HepG2 (cell line): ENCODE data around the gene MARCHF9. TPM values are rescaled to one million over a fixed set of nuclear protein-coding genes. Genes with fewer than 3 reads are reported as not detected.
A peak's percentile ranks its signal among the peaks of the same experiment; 100 is the strongest.

Experiments used
- ATAC-seq: fragments of 200-7000 bp; cut with Tn5 transposase; 3 replicates; pipeline ENCODE4 v1.9.1; 2020; ENCODE audit warnings: mild to moderate bottlenecking, moderate library complexity
- BruUV-seq: library from RNA; stranded (reverse); fragments of 400-500 nt; replicated peaks from 2 replicates; lab custom pipeline; 2021; lab: Mats Ljungman, UMichigan
- CTCF ChIA-PET: fragments of 300-600 bp; formaldehyde crosslinking; extraction: SDS; loops from one replicate; lab custom pipeline; 2021; ENCODE audit warnings: low total read pairs, inconsistent platforms, low intra/inter-chr PET ratio; lab: Yijun Ruan, JAX
- POLR2A ChIA-PET: fragments of 350-600 bp; sonication (Branson Sonifier 250); formaldehyde crosslinking; loops from one replicate; lab custom pipeline; 2020; ENCODE audit warnings: antibody characterized with exemption, inconsistent platforms; lab: Yijun Ruan, JAX
- DNase-seq: peaks from one replicate; pipeline ENCODE4 v3.0.0-alpha.2; 2015; ENCODE audit warnings: low spot score
- FAIRE-seq: peaks from 3 replicates; lab custom pipeline; 2011; peaks lifted over from hg19 to GRCh38; lab: Jason Lieb, UNC
- H2AFZ ChIP-seq: one replicate; pipeline ENCODE4 v1.6.1; 2011; ENCODE audit warnings: low read length, inconsistent platforms
- H3K27ac ChIP-seq: fragments of 300-600 bp; 3 replicates; pipeline ENCODE4 v1.8.0; 2011; ENCODE audit warnings: mixed run types, mild to moderate bottlenecking, mixed read lengths, low read length, inconsistent platforms; ENCODE audit not compliant: insufficient read depth; ENCODE audit errors: extremely low read length
- H3K27me3 ChIP-seq, 2 experiments: fragments of 200-600 bp in 1 of 2; 2 replicates in 1 of 2; 3 replicates in 1 of 2; pipeline versions ENCODE4 v1.6.0 to v1.8.0; 2011; ENCODE audit warnings: low read length in 2 of 2, mild to moderate bottlenecking in 2 of 2, moderate library complexity in 2 of 2, inconsistent platforms in 1 of 2; ENCODE audit not compliant: insufficient read depth in 2 of 2, control insufficient read depth in 1 of 2
- H3K36me3 ChIP-seq, 2 experiments: fragments of 200-600 bp in 1 of 2; replicated peaks in 1 of 2; 2 replicates in 1 of 2; 3 replicates in 1 of 2; pipeline versions ENCODE4 v1.5.1 to v1.8.0; 2011; ENCODE audit warnings: low read length in 2 of 2, inconsistent platforms in 1 of 2; ENCODE audit not compliant: insufficient read depth in 2 of 2, control insufficient read depth in 1 of 2
- H3K4me1 ChIP-seq: 2 replicates; pipeline ENCODE4 v1.5.1; 2012; ENCODE audit warnings: low read length, inconsistent platforms; ENCODE audit not compliant: insufficient read depth
- H3K4me2 ChIP-seq: 2 replicates; pipeline ENCODE4 v1.6.0; 2011; ENCODE audit warnings: low read depth, low read length, inconsistent platforms
- H3K4me3 ChIP-seq, 3 experiments: fragments of 200-600 bp in 1 of 3; sonication (generic), shearing (Covaris generic) in 1 of 3; replicated peaks in 1 of 3; 2 replicates each; pipeline ENCODE4 v1.5.1; 2011 to 2016; ENCODE audit warnings: low read length in 3 of 3, inconsistent platforms in 2 of 3, low read depth in 2 of 3, mild to moderate bottlenecking in 2 of 3, control low read depth in 1 of 3, mixed read lengths in 1 of 3; ENCODE audit not compliant: insufficient read depth in 1 of 3
- H3K79me2 ChIP-seq: one replicate; pipeline ENCODE4 v1.6.1; 2011; ENCODE audit warnings: low read length, inconsistent platforms; ENCODE audit not compliant: insufficient read depth
- H3K9ac ChIP-seq: 2 replicates; pipeline ENCODE4 v1.6.0; 2011; ENCODE audit warnings: mild to moderate bottlenecking, low read depth, low read length, inconsistent platforms; ENCODE audit not compliant: insufficient read depth
- H3K9me3 ChIP-seq: 2 replicates; pipeline ENCODE4 v1.5.1; 2012; ENCODE audit warnings: mild to moderate bottlenecking, low read length
- H4K20me1 ChIP-seq: 2 replicates; pipeline ENCODE4 v1.6.0; 2011; ENCODE audit warnings: inconsistent platforms, mild to moderate bottlenecking, low read length, moderate library complexity; ENCODE audit not compliant: insufficient read depth
- FOSL2 ChIP-seq: sonication (generic); formaldehyde crosslinking; IDR thresholded peaks from 2 replicates; pipeline ENCODE4 v1.4.0; 2020; ENCODE audit warnings: missing genetic modification reagents
- FOXC1 ChIP-seq: sonication (generic); formaldehyde crosslinking; IDR thresholded peaks from 2 replicates; pipeline ENCODE4 v1.8.0; 2022; ENCODE audit warnings: mild to moderate bottlenecking, missing genetic modification reagents, borderline replicate concordance
- HNF4A ChIP-seq: sonication (generic); formaldehyde crosslinking; IDR thresholded peaks from 2 replicates; pipeline ENCODE4 v1.4.0; 2020; ENCODE audit warnings: missing genetic modification reagents
- MAFF ChIP-seq: IDR thresholded peaks from 2 replicates; pipeline ENCODE4 v1.6.1; 2011; ENCODE audit warnings: low read depth, low read length, improper control_type of control experiment
- MAFK ChIP-seq, 2 experiments: IDR thresholded peaks in 1 of 2; conservative IDR thresholded peaks in 1 of 2; 2 replicates each; pipeline ENCODE4 v1.6.1; 2011; ENCODE audit warnings: improper control_type of control experiment in 2 of 2, low read length in 2 of 2
- MXI1 ChIP-seq: IDR thresholded peaks from 3 replicates; pipeline ENCODE4 v1.6.1; 2012; ENCODE audit warnings: low read depth, low read length, inconsistent platforms, borderline replicate concordance
- RNF2 ChIP-seq: fragments of 450-650 bp; conservative IDR thresholded peaks from 2 replicates; pipeline ENCODE4 v1.6.1; 2016; ENCODE audit warnings: low read depth
- WGBS: methylation state at CpG from one replicate; pipeline ENCODE4 v1.1.6; 2017; ENCODE audit warnings: low lambda C conversion rate; 5-methylcytosine and 5-hydroxymethylcytosine counted together
- in situ Hi-C: cut with HindIII; loops from 2 replicates; pipeline ENCODE4 v1.10.0; 2017; ENCODE audit warnings: low pct_unique_long_range_greater_than_20kb; ENCODE audit not compliant: extremely low pct_ligation_motif_present
- intact Hi-C: fragments of 100-400 bp; cut with micrococcal nuclease; formaldehyde crosslinking; loops from one replicate; pipeline ENCODE4 v1.10.0; 2022; ENCODE audit not compliant: unreplicated experiment
- polyA plus RNA-seq, 8 experiments: library from polyadenylated mRNA; depleted of rRNA in 3 of 8; stranded (reverse) in 7 of 8; unstranded in 1 of 8; fragments of >200 nt; fragmentation: Illumina TruSeq in 4 of 8; extraction: Trizol in 4 of 8; gene quantifications; 2 replicates each; pipeline versions ENCODE4 v1.2.1 to v1.2.3, GENCODE V29; 2011 to 2016; ENCODE audit warnings: low read depth in 4 of 8, missing spikeins in 1 of 8, mixed read lengths in 1 of 8; ENCODE audit not compliant: insufficient read depth in 1 of 8
- total RNA-seq, 5 experiments: library from RNA; depleted of rRNA; stranded (reverse); fragments of >200 nt; fragmentation: Illumina TruSeq; extraction: Trizol; gene quantifications; 2 replicates each; pipeline ENCODE4 v1.2.3, GENCODE V29; 2016; ENCODE audit warnings: low read depth in 1 of 5
- TF ChIP-seq, protein P1 (sequence below): sonication (generic); formaldehyde crosslinking; IDR thresholded peaks from 2 replicates; pipeline ENCODE4 v1.5.0; 2020; ENCODE audit warnings: mild to moderate bottlenecking, missing genetic modification reagents, moderate library complexity

Gene MARCHF9
- total and polyA plus RNA-seq, 2 of the 13 experiments (the other 11 are each of a cell fraction or from before 2014, with no cell fraction given): 5.7 to 9.6 TPM

DNA sequence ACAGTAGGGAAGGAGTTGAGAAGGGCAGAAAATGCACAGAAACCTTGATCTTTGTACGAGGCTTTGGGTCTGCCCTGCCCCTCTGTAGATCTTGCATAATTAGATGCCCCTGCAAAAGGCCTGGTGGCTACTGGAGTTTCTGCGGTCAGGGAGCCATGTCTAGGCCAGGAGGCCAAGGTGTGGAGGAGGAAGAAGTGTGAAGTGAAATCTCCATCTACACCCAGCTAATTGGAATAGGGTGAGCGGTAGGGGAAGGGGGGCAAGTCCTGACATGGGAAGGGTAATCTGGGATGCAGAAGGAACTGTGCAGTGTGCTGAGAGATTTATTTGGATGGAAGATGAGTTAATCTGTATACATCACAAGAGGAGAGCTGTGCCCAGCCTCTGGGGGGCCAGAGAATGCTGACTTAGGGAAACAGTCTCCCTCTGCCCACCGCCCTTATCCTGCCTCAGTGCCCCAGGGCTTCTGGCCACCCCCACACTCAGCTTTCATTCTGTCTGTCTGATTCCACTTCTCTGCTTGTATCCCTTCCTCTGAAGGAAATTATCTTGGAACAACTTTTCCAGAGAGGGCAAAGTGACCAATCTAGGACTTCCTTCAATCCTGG lies 6.6 kb downstream of the MARCHF9 start:
- peaks cover 37% of the 10 kb centered on the region for H3K4me1 ChIP-seq
- DNase-seq: no peak
- H3K9ac ChIP-seq: no peak overlapping the region
- 51% methylated on average over 4 of the region's 4 CpGs for WGBS
- H3K4me2 ChIP-seq: no peak overlapping the region
- ChIA-PET CTCF (no interaction called here), POLR2A (interaction anchor here (0.9 to 3.5 kb wide), 2 partner anchors 9 to 11 kb away, joined by 3 to 11 read pairs; partner anchors contain the start of genes CDK4, EEF1AKMT3 and METTL1)
- no peaks in the 10 kb centered on the region for H3K79me2 ChIP-seq
- H3K36me3 ChIP-seq: no peaks in the 10 kb centered on the region; a peak in 1 of 5 replicates
- H4K20me1 ChIP-seq: no peaks in the 10 kb centered on the region
- no TSS peak for BruUV-seq
- H3K4me3 ChIP-seq: no peak overlapping the region
- TF ChIP-seq MAFK (conservative IDR thresholded peaks at IDR 0.05 in 1 of 2, IDR thresholded peaks at IDR 0.05 in 1 of 2; ENCODE audit: low read length in 2 of 2): peak; percentile 72 to 75
- peak; percentile 56 for TF ChIP-seq HNF4A (CRISPR knock-in tag)
- TF ChIP-seq MAFF: peak; percentile 48
- TF ChIP-seq MXI1: no peak
- ATAC-seq: no peak
- intact Hi-C loops (no loop called here), in situ Hi-C loops (no loop called here)
- no peak overlapping the region for H2AFZ ChIP-seq
- peaks cover 0 to 6% of the 10 kb centered on the region in 2 experiments; a peak in 1 of 5 replicates for H3K27me3 ChIP-seq
- H3K27ac ChIP-seq: no peak overlapping the region
- H3K9me3 ChIP-seq: no peaks in the 10 kb centered on the region
- FAIRE-seq: no peak

DNA sequence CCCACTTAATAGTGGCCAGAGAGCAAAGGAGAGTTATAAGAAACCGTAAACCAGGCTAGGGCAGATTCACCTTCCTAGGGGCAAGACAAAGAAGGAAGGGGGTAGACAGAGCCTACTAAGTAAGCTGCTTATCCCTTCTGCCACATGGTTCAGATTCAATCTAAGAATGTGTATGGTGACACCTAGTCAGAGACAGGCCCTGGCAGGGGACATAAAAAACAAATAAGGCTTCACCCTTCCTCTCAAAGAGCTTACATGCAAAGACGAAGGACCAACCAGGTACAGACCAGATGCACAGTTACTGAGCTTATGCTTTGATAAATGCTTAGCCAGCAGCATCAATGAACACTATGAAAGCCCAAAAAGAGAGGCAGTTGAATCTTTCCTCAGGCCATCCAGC lies 7.6 kb downstream of the MARCHF9 start:
- 91% methylated on average over 2 of the region's 2 CpGs for WGBS
- no peak overlapping the region for H3K9ac ChIP-seq
- no peak for FAIRE-seq
- no peak overlapping the region for H2AFZ ChIP-seq
- intact Hi-C loops: no loop called here
- TF ChIP-seq FOSL2 (CRISPR knock-in tag): no peak
- TF ChIP-seq, protein P1, sequence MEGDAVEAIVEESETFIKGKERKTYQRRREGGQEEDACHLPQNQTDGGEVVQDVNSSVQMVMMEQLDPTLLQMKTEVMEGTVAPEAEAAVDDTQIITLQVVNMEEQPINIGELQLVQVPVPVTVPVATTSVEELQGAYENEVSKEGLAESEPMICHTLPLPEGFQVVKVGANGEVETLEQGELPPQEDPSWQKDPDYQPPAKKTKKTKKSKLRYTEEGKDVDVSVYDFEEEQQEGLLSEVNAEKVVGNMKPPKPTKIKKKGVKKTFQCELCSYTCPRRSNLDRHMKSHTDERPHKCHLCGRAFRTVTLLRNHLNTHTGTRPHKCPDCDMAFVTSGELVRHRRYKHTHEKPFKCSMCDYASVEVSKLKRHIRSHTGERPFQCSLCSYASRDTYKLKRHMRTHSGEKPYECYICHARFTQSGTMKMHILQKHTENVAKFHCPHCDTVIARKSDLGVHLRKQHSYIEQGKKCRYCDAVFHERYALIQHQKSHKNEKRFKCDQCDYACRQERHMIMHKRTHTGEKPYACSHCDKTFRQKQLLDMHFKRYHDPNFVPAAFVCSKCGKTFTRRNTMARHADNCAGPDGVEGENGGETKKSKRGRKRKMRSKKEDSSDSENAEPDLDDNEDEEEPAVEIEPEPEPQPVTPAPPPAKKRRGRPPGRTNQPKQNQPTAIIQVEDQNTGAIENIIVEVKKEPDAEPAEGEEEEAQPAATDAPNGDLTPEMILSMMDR (CRISPR knock-in tag): no peak
- TF ChIP-seq FOXC1: no peak
- TF ChIP-seq RNF2: no peak
- no peaks in the 10 kb centered on the region; a peak in 1 of 5 replicates for H3K36me3 ChIP-seq
- no peak overlapping the region for H3K27ac ChIP-seq
- no peak for ATAC-seq
- ChIA-PET POLR2A (no interaction called here), CTCF (no interaction called here)
- no peaks in the 10 kb centered on the region for H3K9me3 ChIP-seq
- DNase-seq: no peak
- no peaks in the 10 kb centered on the region for H3K79me2 ChIP-seq
- BruUV-seq: no TSS peak
- peaks cover 0 to 6% of the 10 kb centered on the region in 2 experiments; a peak in 1 of 5 replicates for H3K27me3 ChIP-seq
- H4K20me1 ChIP-seq: no peaks in the 10 kb centered on the region
- in situ Hi-C loops: no loop called here
- H3K4me3 ChIP-seq: no peak overlapping the region
- H3K4me1 ChIP-seq: peaks cover 36% of the 10 kb centered on the region
- no peak overlapping the region for H3K4me2 ChIP-seq
